Neural progenitor cell (in vitro differentiated cells): ENCODE measurements around the gene RPS6KA2. TPM values are rescaled to one million over a fixed set of nuclear protein-coding genes. Genes with fewer than 3 reads are reported as not detected.
A peak's percentile ranks its signal among the peaks of the same experiment; 100 is the strongest.

ENCODE experiments used
- DNase-seq: peaks from one replicate; pipeline ENCODE4 v3.0.0-alpha.2; 2016; ENCODE audit warnings: low spot score
- H2AFZ ChIP-seq: fragments of 200-600 bp; sonication (generic); replicated peaks from 2 replicates; pipeline ENCODE4 v1.6.1; 2016; ENCODE audit warnings: antibody characterized with exemption
- H3F3A ChIP-seq: fragments of 200-600 bp; sonication (generic); 2 replicates; pipeline ENCODE4 v1.6.1; 2016; ENCODE audit warnings: antibody characterized with exemption, low read depth
- H3K27ac ChIP-seq: fragments of 200-600 bp; sonication (generic); 2 replicates; pipeline ENCODE4 v1.5.1; 2016; ENCODE audit warnings: mild to moderate bottlenecking
- H3K27me3 ChIP-seq: fragments of 200-600 bp; sonication (generic); 2 replicates; pipeline ENCODE4 v1.6.1; 2016; ENCODE audit warnings: mild to moderate bottlenecking, moderate library complexity
- H3K36me3 ChIP-seq: fragments of 200-600 bp; sonication (generic); 2 replicates; pipeline ENCODE4 v1.5.1; 2016
- H3K4me1 ChIP-seq: fragments of 200-600 bp; sonication (generic); 2 replicates; pipeline ENCODE4 v1.6.1; 2016; ENCODE audit warnings: mixed run types
- H3K4me2 ChIP-seq: fragments of 200-600 bp; sonication (generic); 2 replicates; pipeline ENCODE4 v1.6.1; 2016
- H3K4me3 ChIP-seq: fragments of 200-600 bp; sonication (generic); 2 replicates; pipeline ENCODE4 v1.5.1; 2016
- H3K79me2 ChIP-seq: fragments of 200-600 bp; sonication (generic); 2 replicates; pipeline ENCODE4 v1.6.1; 2016; ENCODE audit warnings: low read depth
- H3K9ac ChIP-seq: fragments of 200-600 bp; sonication (generic); 2 replicates; pipeline ENCODE4 v1.6.1; 2016
- H3K9me3 ChIP-seq: fragments of 200-600 bp; sonication (generic); 2 replicates; pipeline ENCODE4 v1.5.1; 2016; ENCODE audit warnings: low read depth
- H4K20me1 ChIP-seq: fragments of 200-600 bp; sonication (generic); 2 replicates; pipeline ENCODE4 v1.6.1; 2016; ENCODE audit warnings: low read depth
- H3K27ac Mint-ChIP-seq: 3 replicates; pipeline ENCODE4 v1.8.0; 2021; ENCODE audit warnings: mixed read lengths
- H3K27me3 Mint-ChIP-seq: 2 replicates; pipeline ENCODE4 v1.8.0; 2022; ENCODE audit warnings: low read depth, mild to moderate bottlenecking, inconsistent platforms, moderate library complexity, mixed read lengths; ENCODE audit not compliant: insufficient read depth
- H3K36me3 Mint-ChIP-seq: 3 replicates; pipeline ENCODE4 v1.8.0; 2021; ENCODE audit warnings: mixed read lengths
- H3K4me1 Mint-ChIP-seq: 3 replicates; pipeline ENCODE4 v1.8.0; 2021; ENCODE audit warnings: mixed read lengths
- H3K4me3 Mint-ChIP-seq: 3 replicates; pipeline ENCODE4 v1.8.0; 2021; ENCODE audit warnings: mild to moderate bottlenecking, moderate library complexity, mixed read lengths
- H3K9me3 Mint-ChIP-seq: 3 replicates; pipeline ENCODE4 v1.8.0; 2020; ENCODE audit warnings: mixed read lengths
- EZH2 ChIP-seq: fragments of 200-600 bp; sonication (generic); IDR thresholded peaks from 2 replicates; pipeline ENCODE4 v1.6.1; 2017; ENCODE audit warnings: antibody characterized with exemption, mild to moderate bottlenecking, moderate library complexity
- EZH2phosphoT487 ChIP-seq: fragments of 200-600 bp; sonication (generic); IDR thresholded peaks from 2 replicates; pipeline ENCODE4 v1.6.1; 2017; ENCODE audit warnings: antibody characterized with exemption
- total RNA-seq: library from RNA; depleted of rRNA; stranded (reverse); fragments of >200 nt; gene quantifications from 2 replicates; pipeline ENCODE4 v1.2.3, GENCODE V29; 2015; ENCODE audit warnings: low replicate concordance
- TF ChIP-seq, protein P1 (sequence below): fragments of 200-600 bp; sonication (generic); IDR thresholded peaks from 2 replicates; pipeline ENCODE4 v1.5.1; 2017; ENCODE audit warnings: antibody characterized with exemption, mild to moderate bottlenecking

The RPS6KA2 gene
- total RNA-seq, 1 donor from 2014 or later = 8.2 TPM

DNA sequence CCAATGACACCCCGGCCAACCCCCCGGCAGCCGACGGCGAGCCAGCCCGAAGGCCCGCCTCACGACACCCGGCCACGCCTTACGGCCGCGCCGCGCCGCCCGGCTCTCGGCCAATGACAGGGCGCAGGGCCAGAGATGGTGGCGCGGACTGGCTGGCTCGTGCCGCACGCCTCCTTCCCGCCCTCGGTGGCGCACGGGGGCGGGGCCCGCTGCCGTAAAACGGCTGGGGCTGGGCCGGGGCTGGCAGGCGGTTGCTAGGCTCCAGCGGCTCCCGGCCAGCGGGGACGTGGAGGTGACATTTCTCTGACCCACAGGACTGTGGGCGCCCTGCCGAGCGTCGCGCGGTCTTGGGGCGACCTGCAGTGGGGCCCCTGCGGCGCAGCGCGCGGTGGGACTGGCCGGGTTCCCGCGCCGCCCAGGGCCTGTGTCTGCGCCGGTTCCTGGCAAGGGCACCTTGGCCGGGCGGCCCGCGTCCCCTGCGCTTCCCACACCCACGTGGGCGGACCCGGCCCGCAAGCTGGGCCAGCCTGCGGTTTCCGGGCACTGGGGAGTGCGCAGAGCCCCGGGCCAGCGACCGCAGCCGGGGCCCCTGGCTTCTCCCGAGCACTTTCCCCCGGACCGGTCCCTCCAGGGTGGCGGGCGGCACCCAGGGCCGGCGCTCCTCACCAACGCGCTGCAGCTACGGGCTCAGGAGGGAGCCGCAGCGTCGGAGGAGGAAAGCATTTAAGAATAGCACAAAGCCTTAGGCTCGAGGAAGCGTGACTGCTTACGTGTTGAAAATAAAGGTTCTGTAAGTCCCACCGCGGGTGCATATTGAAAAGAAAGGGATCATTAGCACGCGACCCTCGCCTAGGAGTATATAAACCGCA lies 243.9 kb downstream of the RPS6KA2 start, which contains the start of gene MPC1:
MPC1 (minus strand) TSS at position 8 of the 869 bp plus-strand sequence. CDS start 64 bp downstream, outside the sequence.
- Histone ChIP-seq H3K79me2 (no peaks in the 10 kb centered on the region), H3K4me2 (peak within 1 kb of the TSS; percentile 96), H2AFZ (peak within 1 kb of the TSS; percentile 94), H3K9ac (peak within 1 kb of the TSS; percentile 41), H3K27me3 (peaks cover 12% of the 10 kb centered on the region), H3K4me1 (no peaks in the 10 kb centered on the region), H3K9me3 (no peaks in the 10 kb centered on the region), H4K20me1 (no peaks in the 10 kb centered on the region), H3K27ac (peak within 1 kb of the TSS; percentile 50), H3K4me3 (peak within 1 kb of the TSS; percentile 72), H3F3A (peaks cover 11% of the 10 kb centered on the region), H3K36me3 (no peaks in the 10 kb centered on the region)
- H3K27ac Mint-ChIP-seq = no peak within 1 kb of the TSS
- TF ChIP-seq EZH2 = peak; percentile 52
- TF ChIP-seq, protein P1, sequence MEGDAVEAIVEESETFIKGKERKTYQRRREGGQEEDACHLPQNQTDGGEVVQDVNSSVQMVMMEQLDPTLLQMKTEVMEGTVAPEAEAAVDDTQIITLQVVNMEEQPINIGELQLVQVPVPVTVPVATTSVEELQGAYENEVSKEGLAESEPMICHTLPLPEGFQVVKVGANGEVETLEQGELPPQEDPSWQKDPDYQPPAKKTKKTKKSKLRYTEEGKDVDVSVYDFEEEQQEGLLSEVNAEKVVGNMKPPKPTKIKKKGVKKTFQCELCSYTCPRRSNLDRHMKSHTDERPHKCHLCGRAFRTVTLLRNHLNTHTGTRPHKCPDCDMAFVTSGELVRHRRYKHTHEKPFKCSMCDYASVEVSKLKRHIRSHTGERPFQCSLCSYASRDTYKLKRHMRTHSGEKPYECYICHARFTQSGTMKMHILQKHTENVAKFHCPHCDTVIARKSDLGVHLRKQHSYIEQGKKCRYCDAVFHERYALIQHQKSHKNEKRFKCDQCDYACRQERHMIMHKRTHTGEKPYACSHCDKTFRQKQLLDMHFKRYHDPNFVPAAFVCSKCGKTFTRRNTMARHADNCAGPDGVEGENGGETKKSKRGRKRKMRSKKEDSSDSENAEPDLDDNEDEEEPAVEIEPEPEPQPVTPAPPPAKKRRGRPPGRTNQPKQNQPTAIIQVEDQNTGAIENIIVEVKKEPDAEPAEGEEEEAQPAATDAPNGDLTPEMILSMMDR = no peak
- peaks cover 2% of the 10 kb centered on the region for H3K27me3 Mint-ChIP-seq
- H3K9me3 Mint-ChIP-seq = no peaks in the 10 kb centered on the region
- peaks cover 10% of the 10 kb centered on the region for H3K4me1 Mint-ChIP-seq
- DNase-seq = peak; percentile 98
- peak within 1 kb of the TSS; percentile 92 for H3K4me3 Mint-ChIP-seq
- H3K36me3 Mint-ChIP-seq = no peaks in the 10 kb centered on the region

DNA sequence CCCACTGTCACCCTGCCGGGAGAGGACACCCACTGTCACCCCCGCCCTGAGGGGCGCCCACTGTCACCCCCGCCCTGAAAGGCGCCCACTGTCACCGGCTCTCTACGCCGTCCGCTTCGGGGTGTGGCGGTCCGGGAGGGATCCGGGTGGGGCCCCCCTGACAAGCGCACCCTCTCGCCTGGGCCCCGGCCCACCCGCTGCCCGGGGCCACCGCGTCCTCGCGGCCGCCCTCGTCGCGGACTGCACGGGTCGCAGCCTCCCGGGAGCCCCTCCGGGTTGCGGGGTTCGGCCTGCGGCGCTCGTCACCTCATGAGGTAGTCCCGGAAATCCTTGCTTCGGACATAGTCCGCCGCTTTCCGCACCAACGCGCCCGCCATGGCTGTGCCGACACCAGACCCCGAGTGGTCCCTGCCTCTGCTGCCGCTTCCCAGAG lies 244.5 kb downstream of the RPS6KA2 start:
- H3K27me3 ChIP-seq = peaks cover 12% of the 10 kb centered on the region
- peak overlapping the region; percentile 41 for H3K9ac ChIP-seq
- TF ChIP-seq EZH2phosphoT487 = peak; percentile 23
- no peak for TF ChIP-seq EZH2
- TF ChIP-seq, protein P1 = no peak
- no peaks in the 10 kb centered on the region for H3K36me3 Mint-ChIP-seq
- H3K27ac Mint-ChIP-seq = no peak overlapping the region
- H4K20me1 ChIP-seq = no peaks in the 10 kb centered on the region
- no peaks in the 10 kb centered on the region for H3K79me2 ChIP-seq
- peak overlapping the region; percentile 92 for H3K4me3 Mint-ChIP-seq
- peaks cover 11% of the 10 kb centered on the region for H3F3A ChIP-seq
- no peak overlapping the region for H3K27ac ChIP-seq
- no peaks in the 10 kb centered on the region for H3K9me3 Mint-ChIP-seq
- peak overlapping the region; percentile 96 for H3K4me2 ChIP-seq
- no peak for DNase-seq
- peak overlapping the region; percentile 94 for H2AFZ ChIP-seq
- peaks cover 2% of the 10 kb centered on the region for H3K27me3 Mint-ChIP-seq
- peak overlapping the region; percentile 72 for H3K4me3 ChIP-seq
- H3K4me1 Mint-ChIP-seq = peaks cover 10% of the 10 kb centered on the region
- no peaks in the 10 kb centered on the region for H3K36me3 ChIP-seq
- no peaks in the 10 kb centered on the region for H3K9me3 ChIP-seq
- no peaks in the 10 kb centered on the region for H3K4me1 ChIP-seq

DNA sequence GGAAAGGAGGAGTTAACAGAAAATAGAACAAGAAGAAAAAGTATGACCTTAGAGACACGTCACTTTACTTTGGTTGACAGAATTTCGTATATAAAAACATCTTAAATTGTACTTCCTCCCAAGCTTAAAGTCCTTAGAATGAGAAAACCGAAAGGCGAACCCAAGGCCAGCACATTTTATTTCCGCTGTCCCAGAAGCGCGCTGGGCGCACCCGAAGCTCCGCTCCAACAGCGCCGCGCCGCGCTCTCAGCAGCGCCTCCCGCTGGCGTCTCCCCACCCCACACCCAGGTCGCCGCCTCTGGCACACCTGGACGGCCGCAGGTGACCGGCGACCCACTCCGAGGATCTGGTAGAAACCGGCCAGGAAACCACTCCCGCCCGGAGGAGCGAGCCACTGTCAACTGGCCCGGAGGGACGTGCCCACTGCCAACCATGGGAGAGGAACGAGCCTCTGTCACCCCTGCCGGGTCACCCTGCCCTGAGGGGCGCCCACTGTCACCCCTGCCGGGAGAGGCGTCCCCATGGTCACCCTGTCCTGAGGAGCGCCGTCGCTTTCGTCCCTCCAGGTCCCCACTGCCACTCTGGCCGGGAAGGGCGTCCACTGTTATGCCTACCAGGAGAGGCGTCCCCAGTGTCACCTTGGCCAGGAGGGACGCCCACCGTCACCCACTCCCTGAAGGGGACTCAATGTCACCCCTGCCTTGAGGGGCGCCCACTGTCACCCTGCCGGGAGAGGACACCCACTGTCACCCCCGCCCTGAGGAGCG lies 245.1 kb downstream of the RPS6KA2 start:
- H3K36me3 Mint-ChIP-seq = no peaks in the 10 kb centered on the region
- peaks cover 12% of the 10 kb centered on the region for H3K27me3 ChIP-seq

More for the DNA sequence above, 245.1 kb downstream of the RPS6KA2 start:
- Histone ChIP-seq H3K4me1 (no peaks in the 10 kb centered on the region), H3K4me3 (peak overlapping the region; percentile 72), H3K4me2 (peak overlapping the region; percentile 96), H3K9me3 (no peaks in the 10 kb centered on the region), H3K9ac (no peak overlapping the region), H2AFZ (peak overlapping the region; percentile 52), H3K27ac (no peak overlapping the region), H3K36me3 (no peaks in the 10 kb centered on the region), H3F3A (peaks cover 11% of the 10 kb centered on the region), H4K20me1 (no peaks in the 10 kb centered on the region), H3K79me2 (no peaks in the 10 kb centered on the region)
- no peak for TF ChIP-seq EZH2
- TF ChIP-seq, protein P1 = peak; percentile 75
- TF ChIP-seq EZH2phosphoT487 = no peak
- DNase-seq = peak; percentile 73
- H3K27ac Mint-ChIP-seq = no peak overlapping the region
- no peaks in the 10 kb centered on the region for H3K9me3 Mint-ChIP-seq
- peak overlapping the region; percentile 92 for H3K4me3 Mint-ChIP-seq
- H3K27me3 Mint-ChIP-seq = peaks cover 2% of the 10 kb centered on the region
- H3K4me1 Mint-ChIP-seq = peaks cover 10% of the 10 kb centered on the region
